ENCODE measurements around the gene CPA1. TPM values are rescaled to one million over a fixed set of nuclear protein-coding genes. Genes with fewer than 3 reads are reported as not detected.

The CPA1 gene
- total and polyA plus RNA-seq, 2 donors from 2014 or later: 0.50 to 1.1 TPM

- TF ChIP-seq CTCF (IDR thresholded peaks at IDR 0.05; ENCODE audit: borderline replicate concordance, extremely low read depth, insufficient read depth): no peak
These were observed 46.0 kb upstream of the CPA1 start for GRCh38 chr7:130334274-130334673.

GRCh38 chr7:130337410-130337971 lies 42.8 kb upstream of the CPA1 start:
- H3K36me3 ChIP-seq (ENCODE audit: control insufficient read depth in 2 of 3, insufficient read depth in 3 of 3, low read length in 3 of 3): no peaks in the 10 kb centered on the region
- H3K27ac ChIP-seq (ENCODE audit: low read depth in 2 of 2, low read length in 2 of 2): no peak overlapping the region
- no peaks in the 10 kb centered on the region for H3K4me1 ChIP-seq (ENCODE audit: control insufficient read depth in 2 of 3, insufficient read depth in 2 of 3, low read depth in 1 of 3, low read length in 3 of 3)
- no peaks in the 10 kb centered on the region for H3K9me3 ChIP-seq (ENCODE audit: control insufficient read depth in 2 of 3, insufficient read depth in 1 of 3, low read length in 3 of 3)
- no peak overlapping the region for H3K9ac ChIP-seq (ENCODE audit: low read length in 3 of 3)
- DNase-seq: no peak
- H3K27me3 ChIP-seq (ENCODE audit: control insufficient read depth, insufficient read depth, low read length): no peaks in the 10 kb centered on the region
- no peak for TF ChIP-seq CTCF (IDR thresholded peaks at IDR 0.05; ENCODE audit: borderline replicate concordance, extremely low read depth, insufficient read depth)
- H3K4me3 ChIP-seq (ENCODE audit: low read length in 3 of 3): no peak overlapping the region
- intact Hi-C loops (cut with DNase I): no loop called here
- FAIRE-seq: no peak

More at GRCh38 chr7:130334274-130334673, 46.0 kb upstream of the CPA1 start:
- DNase-seq (peak in 1 of 5 donors; percentile 45), FAIRE-seq (no peak)
- H3K27me3 ChIP-seq (ENCODE audit: control insufficient read depth, insufficient read depth, low read length): no peaks in the 10 kb centered on the region
- no peak overlapping the region for H3K9ac ChIP-seq (ENCODE audit: low read length in 3 of 3)
- no peaks in the 10 kb centered on the region for H3K36me3 ChIP-seq (ENCODE audit: control insufficient read depth in 2 of 3, insufficient read depth in 3 of 3, low read length in 3 of 3)
- no peak overlapping the region for H3K4me3 ChIP-seq (ENCODE audit: low read length in 3 of 3)
- H3K4me1 ChIP-seq (ENCODE audit: control insufficient read depth in 2 of 3, insufficient read depth in 2 of 3, low read depth in 1 of 3, low read length in 3 of 3): no peaks in the 10 kb centered on the region
- no peaks in the 10 kb centered on the region for H3K9me3 ChIP-seq (ENCODE audit: control insufficient read depth in 2 of 3, insufficient read depth in 1 of 3, low read length in 3 of 3)
- intact Hi-C loops (cut with DNase I): no loop called here
- H3K27ac ChIP-seq (ENCODE audit: low read depth in 2 of 2, low read length in 2 of 2): no peak overlapping the region

GRCh38 chr7:130338233-130338632 lies 42.1 kb upstream of the CPA1 start:
- Histone ChIP-seq H3K9ac (ENCODE audit: low read length in 3 of 3) (no peak overlapping the region), H3K4me1 (ENCODE audit: control insufficient read depth in 2 of 3, insufficient read depth in 2 of 3, low read depth in 1 of 3, low read length in 3 of 3) (no peaks in the 10 kb centered on the region), H3K4me3 (ENCODE audit: low read length in 3 of 3) (no peak overlapping the region), H3K36me3 (ENCODE audit: control insufficient read depth in 2 of 3, insufficient read depth in 3 of 3, low read length in 3 of 3) (no peaks in the 10 kb centered on the region), H3K27me3 (ENCODE audit: control insufficient read depth, insufficient read depth, low read length) (no peaks in the 10 kb centered on the region), H3K9me3 (ENCODE audit: control insufficient read depth in 2 of 3, insufficient read depth in 1 of 3, low read length in 3 of 3) (no peaks in the 10 kb centered on the region), H3K27ac (ENCODE audit: low read depth in 2 of 2, low read length in 2 of 2) (no peak overlapping the region)
- no peak for TF ChIP-seq CTCF (IDR thresholded peaks at IDR 0.05; ENCODE audit: borderline replicate concordance, extremely low read depth, insufficient read depth)
- FAIRE-seq (no peak), DNase-seq (no peak)
- intact Hi-C loops (cut with DNase I): no loop called here

GRCh38 chr7:130341882-130342281 lies 38.4 kb upstream of the CPA1 start:
- Histone ChIP-seq H3K9ac (ENCODE audit: low read length in 3 of 3) (no peak overlapping the region), H3K27me3 (ENCODE audit: control insufficient read depth, insufficient read depth, low read length) (no peaks in the 10 kb centered on the region), H3K9me3 (ENCODE audit: control insufficient read depth in 2 of 3, insufficient read depth in 1 of 3, low read length in 3 of 3) (no peaks in the 10 kb centered on the region), H3K4me1 (ENCODE audit: control insufficient read depth in 2 of 3, insufficient read depth in 2 of 3, low read depth in 1 of 3, low read length in 3 of 3) (no peaks in the 10 kb centered on the region), H3K27ac (ENCODE audit: low read depth in 2 of 2, low read length in 2 of 2) (no peak overlapping the region), H3K4me3 (ENCODE audit: low read length in 3 of 3) (no peak overlapping the region), H3K36me3 (ENCODE audit: control insufficient read depth in 2 of 3, insufficient read depth in 3 of 3, low read length in 3 of 3) (no peaks in the 10 kb centered on the region)
- intact Hi-C loops (cut with DNase I): no loop called here
- DNase-seq (no peak), FAIRE-seq (no peak)
- TF ChIP-seq CTCF (IDR thresholded peaks at IDR 0.05; ENCODE audit: borderline replicate concordance, extremely low read depth, insufficient read depth): no peak

Measured in kidney (tissue), 14 donors.